Stomach smooth muscle (tissue), 2 donors: ENCODE results near the gene SRGAP2B.
"Not testable (repeated sequence)": the region's sequence is repeated elsewhere in the genome, so short reads cannot be mapped to it uniquely, and the experiment has no call there.

Source experiments
- H3K27ac ChIP-seq: one replicate; pipeline ENCODE4 v1.7.0; 2013; ENCODE audit warnings: mild to moderate bottlenecking, low read length, inconsistent platforms
- H3K27me3 ChIP-seq, 2 donors: one replicate each; pipeline ENCODE4 v1.7.0; 2013; ENCODE audit warnings: low read length in 2 of 2; ENCODE audit not compliant: insufficient read depth in 2 of 2, control insufficient read depth in 1 of 2
- H3K36me3 ChIP-seq, 2 donors: one replicate each; pipeline ENCODE4 v1.7.0; 2013; ENCODE audit warnings: low read length in 2 of 2; ENCODE audit not compliant: control insufficient read depth in 2 of 2, insufficient read depth in 2 of 2
- H3K4me1 ChIP-seq: one replicate; pipeline ENCODE4 v1.7.0; 2013; ENCODE audit warnings: low read length; ENCODE audit not compliant: control insufficient read depth, insufficient read depth
- H3K4me3 ChIP-seq, 2 donors: one replicate each; pipeline ENCODE4 v1.7.0; 2013; ENCODE audit warnings: low read length in 2 of 2
- H3K9ac ChIP-seq, 2 donors: one replicate each; pipeline ENCODE4 v1.7.0; 2013; ENCODE audit warnings: low read length in 2 of 2, mild to moderate bottlenecking in 1 of 2
- H3K9me3 ChIP-seq, 2 donors: one replicate each; pipeline ENCODE4 v1.7.0; 2013; ENCODE audit warnings: low read length in 2 of 2; ENCODE audit not compliant: control insufficient read depth in 2 of 2
- donor health status: healthy.
- donor health status: Pancreatic carcinoma.

SRGAP2B gene

DNA sequence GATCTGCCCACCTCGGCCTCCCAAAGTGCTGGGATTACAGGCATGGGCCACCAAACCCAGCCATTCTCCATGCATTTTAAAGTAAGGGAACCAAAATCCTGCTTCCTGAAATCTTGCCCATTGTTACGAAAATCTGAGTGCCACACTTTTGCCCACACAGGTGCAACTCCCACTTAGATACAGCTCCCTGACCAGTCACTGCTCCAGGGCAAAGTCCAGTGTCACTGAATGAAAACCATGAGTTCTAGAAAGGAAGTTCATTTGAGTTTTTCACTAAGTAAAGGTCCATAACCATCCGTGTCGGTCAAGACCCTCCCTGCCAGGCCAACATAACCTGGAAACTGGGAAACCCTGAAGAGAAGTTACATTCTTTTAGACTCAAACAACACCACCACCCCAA, 67.9 kb downstream of the SRGAP2B start:
- not testable (repeated sequence) for H3K27me3 ChIP-seq, H3K36me3 ChIP-seq, H3K9ac ChIP-seq, H3K4me1 ChIP-seq, H3K4me3 ChIP-seq, H3K27ac ChIP-seq, H3K9me3 ChIP-seq

GRCh38 chr1:145025286-145025685, 69.8 kb downstream of the SRGAP2B start:
- not testable (repeated sequence) for H3K4me3 ChIP-seq, H3K27me3 ChIP-seq, H3K4me1 ChIP-seq, H3K9ac ChIP-seq, H3K27ac ChIP-seq, H3K9me3 ChIP-seq, H3K36me3 ChIP-seq

- H3K27ac ChIP-seq, H3K4me1 ChIP-seq, H3K36me3 ChIP-seq, H3K9ac ChIP-seq, H3K27me3 ChIP-seq, H3K9me3 ChIP-seq, H3K4me3 ChIP-seq: not testable (repeated sequence)
Measured at GRCh38 chr1:145022259-145022658, 72.9 kb downstream of the SRGAP2B start.

DNA sequence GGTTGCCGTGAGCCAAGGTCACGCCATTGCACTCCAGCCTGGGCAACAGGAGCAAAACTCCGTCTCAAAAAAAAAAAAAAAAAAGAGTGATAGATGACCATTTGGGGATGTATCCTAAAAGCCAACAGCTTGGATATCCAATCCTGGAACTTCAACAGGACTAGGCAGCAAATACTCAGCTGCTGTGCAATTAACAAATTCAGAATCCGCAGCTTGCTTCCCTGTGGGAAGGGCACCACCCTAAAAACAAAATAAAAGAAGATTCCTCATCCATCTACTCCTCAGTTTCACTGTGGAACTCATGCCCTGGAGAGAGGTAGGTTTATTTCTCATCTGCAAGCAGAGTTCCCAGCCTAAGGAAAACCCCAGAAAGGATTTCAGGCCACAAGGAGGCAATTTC, 73.4 kb downstream of the SRGAP2B start:
- not testable (repeated sequence) for H3K27ac ChIP-seq, H3K4me1 ChIP-seq, H3K36me3 ChIP-seq, H3K27me3 ChIP-seq, H3K9me3 ChIP-seq, H3K4me3 ChIP-seq, H3K9ac ChIP-seq

GRCh38 chr1:145019709-145020108, 75.4 kb downstream of the SRGAP2B start:
- H3K36me3 ChIP-seq, H3K27ac ChIP-seq, H3K9ac ChIP-seq, H3K9me3 ChIP-seq, H3K27me3 ChIP-seq, H3K4me3 ChIP-seq, H3K4me1 ChIP-seq: not testable (repeated sequence)

- not testable (repeated sequence) for H3K27ac ChIP-seq, H3K4me1 ChIP-seq, H3K36me3 ChIP-seq, H3K27me3 ChIP-seq, H3K4me3 ChIP-seq, H3K9me3 ChIP-seq, H3K9ac ChIP-seq
Measured at GRCh38 chr1:145017725-145018124, 77.4 kb downstream of the SRGAP2B start.

DNA sequence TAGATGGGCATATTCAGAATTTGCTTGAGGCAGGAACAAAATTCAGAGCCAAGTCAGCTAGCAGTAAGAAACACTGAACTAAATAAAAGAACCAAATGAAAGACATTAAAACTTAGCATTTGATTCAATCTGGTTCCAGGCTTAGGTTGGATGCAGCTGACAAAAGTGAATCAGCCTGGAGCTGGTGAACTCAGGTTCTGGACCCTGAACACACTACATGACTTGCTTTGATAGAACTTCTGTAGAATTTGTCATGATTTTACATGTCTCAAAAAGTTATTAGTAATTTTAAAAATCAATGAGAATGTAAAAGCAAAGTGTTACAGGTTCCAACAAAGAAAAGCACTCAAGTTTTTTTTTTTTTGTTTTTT, 78.7 kb downstream of the SRGAP2B start:
- not testable (repeated sequence) for H3K27ac ChIP-seq, H3K4me1 ChIP-seq, H3K9me3 ChIP-seq, H3K36me3 ChIP-seq, H3K9ac ChIP-seq, H3K4me3 ChIP-seq, H3K27me3 ChIP-seq

DNA sequence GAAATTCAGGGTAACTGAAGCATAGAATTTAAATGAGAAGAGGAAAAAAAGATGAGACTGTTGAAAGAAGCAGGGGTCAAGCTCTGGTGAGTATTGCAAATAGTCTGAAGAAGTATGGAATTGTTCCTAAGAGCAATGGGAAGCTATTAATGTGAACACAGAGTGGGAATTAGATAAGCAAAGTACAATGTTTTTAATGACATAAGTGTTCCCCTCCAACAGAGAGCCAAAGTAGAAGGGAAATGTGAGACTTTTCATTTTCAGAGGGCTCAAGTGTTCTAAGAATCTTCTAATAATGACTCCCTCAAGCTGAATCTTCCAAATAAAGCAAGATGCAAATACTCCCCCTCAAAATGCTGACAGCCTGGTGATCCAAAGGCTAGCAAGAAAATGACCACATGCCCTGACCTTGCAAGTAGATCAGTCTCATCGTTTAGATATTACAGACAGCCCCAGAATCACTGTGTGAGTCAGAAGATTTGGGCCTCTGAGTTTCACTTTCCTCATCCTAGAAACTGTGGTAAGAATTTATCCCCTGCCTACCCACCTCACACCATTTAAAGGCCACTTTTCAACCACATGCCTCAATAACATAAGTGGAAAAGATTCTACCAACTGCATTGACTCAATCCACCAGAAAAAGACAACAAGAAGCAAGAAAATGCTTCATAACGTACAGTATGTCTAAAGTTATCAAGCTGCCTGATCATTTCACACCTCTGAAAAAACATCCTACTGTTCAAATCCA, 79.2 kb downstream of the SRGAP2B start:
- H3K27ac ChIP-seq, H3K9me3 ChIP-seq, H3K4me3 ChIP-seq, H3K4me1 ChIP-seq, H3K9ac ChIP-seq, H3K36me3 ChIP-seq, H3K27me3 ChIP-seq: not testable (repeated sequence)

DNA sequence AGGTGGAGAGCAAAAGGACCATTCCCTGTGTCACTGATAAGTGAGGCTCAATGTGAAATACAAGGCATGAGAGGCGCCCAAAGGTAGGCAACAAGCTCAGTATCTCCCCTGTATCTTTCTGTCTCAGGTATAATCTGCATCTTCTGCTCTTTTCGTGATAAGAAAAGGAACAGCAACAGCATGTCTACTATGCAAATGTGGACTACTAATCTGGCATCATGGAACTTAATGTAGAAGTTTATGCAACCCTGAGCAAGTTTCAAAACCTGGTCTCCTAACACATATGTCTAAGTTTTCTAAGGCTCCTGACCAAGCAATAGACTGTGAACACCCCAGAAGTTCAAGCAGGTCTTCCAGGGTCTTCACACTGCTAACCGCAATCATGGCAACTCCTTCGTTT, 81.8 kb downstream of the SRGAP2B start:
- H3K27me3 ChIP-seq, H3K9ac ChIP-seq, H3K4me3 ChIP-seq, H3K27ac ChIP-seq, H3K9me3 ChIP-seq, H3K36me3 ChIP-seq, H3K4me1 ChIP-seq: not testable (repeated sequence)

DNA sequence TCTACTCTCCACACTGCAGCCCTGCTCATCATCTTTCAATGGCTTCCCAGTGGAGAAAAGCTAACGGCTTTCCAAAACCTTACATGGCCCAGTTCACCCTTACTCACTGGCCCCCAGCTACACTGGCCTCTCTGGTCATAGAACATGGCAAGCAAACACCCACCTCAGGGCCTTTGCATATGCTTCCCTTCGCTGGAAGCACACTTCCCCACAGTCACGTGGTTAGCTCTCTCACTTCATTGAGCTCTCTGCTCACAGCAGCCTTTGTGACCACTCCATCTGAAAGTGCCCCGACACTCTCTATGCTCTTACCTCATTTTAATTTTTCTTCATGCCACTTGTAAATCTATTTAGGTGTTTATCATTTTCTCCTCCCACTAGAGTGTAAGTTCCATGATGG, 83.3 kb downstream of the SRGAP2B start:
- H3K4me3 ChIP-seq, H3K9ac ChIP-seq, H3K27ac ChIP-seq, H3K27me3 ChIP-seq, H3K4me1 ChIP-seq, H3K36me3 ChIP-seq, H3K9me3 ChIP-seq: not testable (repeated sequence)

DNA sequence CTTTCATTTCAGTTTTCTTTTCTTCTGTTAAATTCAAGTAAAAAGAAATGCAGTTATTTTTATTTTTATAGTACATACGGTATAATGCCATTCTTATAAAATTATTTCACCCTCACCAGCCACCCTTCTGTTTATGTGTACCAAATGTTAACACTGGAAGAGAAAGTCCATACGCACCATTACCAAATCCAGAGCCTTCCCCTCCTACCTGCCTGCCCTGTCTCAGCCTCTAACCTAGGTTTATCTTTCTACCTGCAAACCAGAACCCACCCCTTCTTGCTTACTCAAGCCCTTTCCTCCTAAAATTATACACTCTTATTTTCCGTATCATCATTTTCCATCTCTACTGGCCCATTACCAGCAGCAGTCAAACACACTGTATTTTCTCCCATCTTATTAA, 84.5 kb downstream of the SRGAP2B start:
- H3K27me3 ChIP-seq, H3K36me3 ChIP-seq, H3K9ac ChIP-seq, H3K4me1 ChIP-seq, H3K27ac ChIP-seq, H3K9me3 ChIP-seq, H3K4me3 ChIP-seq: not testable (repeated sequence)

DNA sequence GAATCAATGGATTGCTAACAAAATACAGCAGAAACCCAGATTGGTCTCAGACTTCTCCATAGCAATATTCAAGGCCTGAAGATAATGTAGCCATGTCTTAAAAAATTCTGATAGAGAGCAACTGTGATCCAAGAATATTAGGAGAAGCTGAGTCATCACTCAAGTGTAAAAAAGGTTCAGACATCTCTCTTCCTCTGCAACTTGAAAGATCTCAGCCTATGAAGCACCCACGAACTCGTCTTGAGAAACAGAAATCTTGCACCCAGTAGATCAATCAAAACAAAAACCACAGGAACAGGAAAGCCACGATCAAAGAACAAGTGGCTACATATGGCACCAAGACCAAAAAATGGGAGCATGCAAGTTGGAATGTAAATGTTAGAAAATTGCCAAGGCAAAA, 85.2 kb downstream of the SRGAP2B start:
- H3K9me3 ChIP-seq, H3K27ac ChIP-seq, H3K36me3 ChIP-seq, H3K4me3 ChIP-seq, H3K4me1 ChIP-seq, H3K27me3 ChIP-seq, H3K9ac ChIP-seq: not testable (repeated sequence)
